ENCODE data around the gene FAM151B.

DNA sequence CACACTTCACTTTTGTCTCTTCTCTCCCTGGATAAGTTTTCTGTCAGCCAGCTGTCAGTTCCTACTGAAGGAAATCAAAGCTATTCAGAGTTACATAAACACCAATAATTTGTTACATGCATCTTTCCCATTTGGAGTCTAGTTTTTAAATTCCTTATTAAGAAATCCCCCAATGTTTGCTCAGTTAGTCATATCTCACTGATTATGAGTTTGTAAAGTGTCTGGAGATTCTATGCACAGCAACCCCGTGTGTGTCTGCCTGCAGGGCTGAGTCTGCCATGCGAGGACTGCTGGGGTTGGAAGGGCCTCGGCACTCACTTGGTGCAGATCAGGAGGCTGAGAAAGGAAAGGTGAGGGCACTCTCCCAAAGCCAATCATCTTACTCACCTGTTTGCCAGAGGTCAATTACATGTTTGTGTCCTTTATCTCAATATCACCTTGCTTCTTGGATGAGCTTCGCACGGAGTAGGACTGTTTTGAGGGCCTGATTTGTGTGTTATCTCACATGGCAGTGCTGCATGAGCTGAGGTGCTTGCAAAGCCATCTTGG lies 78.9 kb downstream of the FAM151B start:
- no peak for TF ChIP-seq POLR2AphosphoS5 (IDR thresholded peaks at IDR 0.05)
- TF ChIP-seq, protein P1, sequence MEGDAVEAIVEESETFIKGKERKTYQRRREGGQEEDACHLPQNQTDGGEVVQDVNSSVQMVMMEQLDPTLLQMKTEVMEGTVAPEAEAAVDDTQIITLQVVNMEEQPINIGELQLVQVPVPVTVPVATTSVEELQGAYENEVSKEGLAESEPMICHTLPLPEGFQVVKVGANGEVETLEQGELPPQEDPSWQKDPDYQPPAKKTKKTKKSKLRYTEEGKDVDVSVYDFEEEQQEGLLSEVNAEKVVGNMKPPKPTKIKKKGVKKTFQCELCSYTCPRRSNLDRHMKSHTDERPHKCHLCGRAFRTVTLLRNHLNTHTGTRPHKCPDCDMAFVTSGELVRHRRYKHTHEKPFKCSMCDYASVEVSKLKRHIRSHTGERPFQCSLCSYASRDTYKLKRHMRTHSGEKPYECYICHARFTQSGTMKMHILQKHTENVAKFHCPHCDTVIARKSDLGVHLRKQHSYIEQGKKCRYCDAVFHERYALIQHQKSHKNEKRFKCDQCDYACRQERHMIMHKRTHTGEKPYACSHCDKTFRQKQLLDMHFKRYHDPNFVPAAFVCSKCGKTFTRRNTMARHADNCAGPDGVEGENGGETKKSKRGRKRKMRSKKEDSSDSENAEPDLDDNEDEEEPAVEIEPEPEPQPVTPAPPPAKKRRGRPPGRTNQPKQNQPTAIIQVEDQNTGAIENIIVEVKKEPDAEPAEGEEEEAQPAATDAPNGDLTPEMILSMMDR (IDR thresholded peaks at IDR 0.05 in 8 of 11, conservative IDR thresholded peaks at IDR 0.05 in 3 of 11), result no peak
